VCaP (cell line): ENCODE data around the gene HSPH1.

ENCODE experiments used
- H3K27ac ChIP-seq: fragments of 450-650 bp; 2 replicates; pipeline ENCODE4 v1.5.1; 2017
- CTCF ChIP-seq: fragments of 450-650 bp; conservative IDR thresholded peaks from 2 replicates; pipeline ENCODE4 v1.5.1; 2017; ENCODE audit warnings: mild to moderate bottlenecking, moderate library complexity

HSPH1 gene

GRCh38 chr13:31129419-31129818 is 32.3 kb downstream of the HSPH1 start:
- no peak overlapping the region for H3K27ac ChIP-seq
- TF ChIP-seq CTCF, result no peak

- TF ChIP-seq CTCF, result no peak
- no peak overlapping the region for H3K27ac ChIP-seq
Observed at GRCh38 chr13:31124204-31124603, 37.5 kb downstream of the HSPH1 start.

- H3K27ac ChIP-seq, result no peak overlapping the region
Observed at GRCh38 chr13:31122544-31123260, 39.0 kb downstream of the HSPH1 start.

GRCh38 chr13:31122143-31122542 is 39.6 kb downstream of the HSPH1 start:
- TF ChIP-seq CTCF, result no peak
- no peak overlapping the region for H3K27ac ChIP-seq

More at GRCh38 chr13:31122544-31123260, 39.0 kb downstream of the HSPH1 start:
- no peak for TF ChIP-seq CTCF

- no peak overlapping the region for H3K27ac ChIP-seq
- no peak for TF ChIP-seq CTCF
Observed at GRCh38 chr13:31121379-31122140, 40.1 kb downstream of the HSPH1 start.

- no peak for TF ChIP-seq CTCF
- H3K27ac ChIP-seq, result no peak overlapping the region
Observed at GRCh38 chr13:31119966-31120700, 41.6 kb downstream of the HSPH1 start.

- no peak for TF ChIP-seq CTCF
- no peak overlapping the region for H3K27ac ChIP-seq
Observed at GRCh38 chr13:31119526-31119925, 42.2 kb downstream of the HSPH1 start.
